Measurements from ENCODE around the gene RAB30.

The RAB30 gene

DNA sequence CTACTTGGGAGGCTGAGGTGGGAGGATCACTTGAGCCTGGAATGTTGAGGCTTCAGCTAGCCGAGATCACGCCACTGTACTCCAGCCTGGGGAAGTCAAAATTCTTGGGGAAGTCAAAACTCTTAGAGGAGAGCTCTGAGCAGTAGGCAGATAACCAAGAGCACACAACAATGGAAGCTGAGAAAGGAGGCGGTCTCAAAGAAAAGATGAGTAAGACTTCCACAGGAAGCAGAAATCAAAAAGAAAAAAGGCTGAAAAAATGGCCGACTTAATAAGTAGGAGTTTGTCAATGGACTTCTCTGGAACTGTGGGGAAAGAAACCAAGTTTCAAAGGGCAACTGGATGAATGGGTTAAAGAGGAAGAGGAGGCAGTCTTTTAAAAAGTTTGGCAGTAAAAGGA, 32.1 kb downstream of the RAB30 start:
- no peak for DNase-seq (ENCODE audit: low read depth in 2 of 2)

DNA sequence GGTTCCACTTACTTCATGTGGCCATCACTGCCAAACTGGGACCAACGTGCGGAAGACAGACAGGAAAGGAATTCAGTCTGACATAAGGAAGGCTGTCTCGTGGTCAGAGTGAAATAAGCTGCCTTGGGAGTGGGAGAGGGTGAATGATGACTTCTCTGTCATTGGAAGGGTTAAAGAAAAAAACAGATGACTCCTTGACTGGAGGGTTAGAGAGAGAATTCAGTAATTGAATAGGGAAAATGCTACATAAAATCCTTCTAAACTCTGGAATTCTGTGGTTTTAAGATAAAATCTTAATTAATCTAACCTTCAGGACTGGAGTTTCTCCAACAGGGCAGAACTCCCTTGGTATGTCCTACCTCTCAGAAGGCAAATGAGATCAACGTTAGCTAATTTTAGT, 33.8 kb downstream of the RAB30 start:
- no peak for DNase-seq (ENCODE audit: low read depth in 2 of 2)

DNA sequence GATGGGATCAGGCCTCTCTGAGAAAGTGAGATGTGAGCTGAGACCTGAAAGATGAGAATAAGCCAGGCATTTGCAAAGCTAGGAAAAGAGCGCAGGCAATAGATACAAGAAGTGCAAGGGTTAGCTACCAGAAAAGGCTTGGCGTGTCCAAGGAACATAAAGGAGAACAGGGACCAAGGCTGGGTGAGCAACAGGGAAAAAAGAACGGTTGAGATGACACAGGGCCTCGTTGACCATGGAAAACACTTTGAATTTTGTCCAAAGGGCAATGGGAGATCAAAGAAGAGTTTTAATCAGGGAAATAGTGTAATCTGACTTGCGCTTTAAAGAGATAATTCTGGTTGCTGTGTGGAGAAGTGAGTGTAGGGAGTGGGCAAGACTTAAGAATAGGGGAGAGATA, 35.0 kb downstream of the RAB30 start:
- DNase-seq (ENCODE audit: low read depth in 2 of 2) = no peak

DNA sequence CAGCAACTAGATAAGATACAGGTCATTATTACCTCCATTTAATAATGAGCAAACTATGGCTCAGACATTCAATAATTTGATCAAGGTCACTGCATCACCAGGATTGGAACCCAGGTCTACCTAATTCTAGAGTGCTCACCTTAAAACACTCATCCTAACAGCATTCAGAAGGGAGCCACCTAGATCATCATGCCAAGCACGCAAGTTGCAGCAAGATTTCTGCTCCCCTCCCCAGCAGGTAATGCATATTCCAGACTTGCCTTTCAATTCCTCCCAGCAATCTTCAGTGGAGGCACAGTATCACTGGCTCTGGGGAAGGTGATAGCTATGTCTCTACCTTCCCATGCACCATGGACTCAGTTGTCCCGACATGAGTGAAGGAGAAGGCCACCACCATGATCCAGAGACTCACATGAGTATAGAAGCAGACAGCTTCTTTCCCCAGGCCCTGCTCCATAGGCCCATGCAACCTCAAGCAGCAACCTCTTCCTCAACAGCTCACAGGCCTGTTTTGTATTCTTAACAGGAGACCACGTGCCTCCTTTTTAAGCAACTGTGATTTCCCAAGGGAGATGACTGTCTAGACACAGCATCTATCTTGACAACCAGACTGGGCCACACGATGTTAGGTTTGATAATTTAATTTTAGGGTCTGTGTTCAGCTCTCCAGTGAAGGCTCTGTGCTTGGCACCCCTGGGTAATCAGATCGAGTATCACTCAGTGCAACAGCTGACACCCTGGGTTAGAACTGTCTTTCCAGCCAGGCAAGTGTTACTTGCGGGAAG, 36.4 kb downstream of the RAB30 start:
- no peak for DNase-seq (ENCODE audit: low read depth in 2 of 2)

DNA sequence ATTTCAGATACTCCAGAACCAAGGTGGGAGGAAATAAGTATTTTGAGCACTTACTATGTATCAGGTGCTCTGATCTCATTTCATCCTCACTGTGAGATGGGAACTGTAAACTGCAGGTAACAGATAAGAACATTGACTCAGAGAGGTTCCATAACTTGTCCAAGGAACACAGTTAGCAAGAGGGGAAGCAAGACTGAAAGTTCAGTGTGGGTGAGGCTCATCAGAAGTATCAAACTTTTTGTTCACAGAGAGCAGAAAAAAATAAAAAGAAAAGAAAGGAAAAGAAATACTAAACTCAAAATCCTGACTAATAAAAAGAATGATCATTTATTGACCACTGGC, 37.1 kb downstream of the RAB30 start:
- DNase-seq (ENCODE audit: low read depth in 2 of 2) = no peak

DNA sequence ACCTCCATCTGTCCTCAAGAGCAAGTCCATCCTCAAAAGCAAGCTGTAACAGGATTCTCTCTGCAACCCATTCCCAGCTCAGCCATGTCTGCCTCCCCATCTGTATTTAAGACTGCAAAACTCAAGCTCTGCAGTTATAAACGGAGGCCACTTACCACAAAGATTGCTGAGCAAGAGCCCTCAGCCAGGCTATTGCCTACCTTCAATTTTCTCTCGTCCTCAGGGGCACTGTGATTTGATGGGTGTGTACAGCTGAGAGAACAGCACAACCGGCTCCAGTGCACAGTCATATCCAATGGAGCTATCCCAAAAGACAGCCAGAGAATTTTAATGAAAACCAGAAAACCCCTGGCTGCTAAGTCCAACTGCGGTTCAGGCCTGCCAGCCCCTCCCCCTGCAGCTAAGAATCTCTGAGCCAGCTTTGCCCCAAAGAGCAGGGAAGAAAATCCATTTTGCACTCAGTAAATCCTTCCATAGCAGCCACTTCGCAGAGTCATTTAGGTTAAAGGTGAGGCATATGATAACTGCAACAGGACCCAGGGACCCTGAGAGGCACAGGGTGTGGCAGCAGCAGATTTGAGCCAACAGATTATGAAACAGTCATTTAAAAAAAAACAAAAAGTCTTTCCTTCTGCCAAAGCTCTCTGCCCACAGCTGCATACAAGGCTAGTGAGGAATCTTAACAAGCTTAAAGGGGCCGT, 37.6 kb downstream of the RAB30 start:
- no peak for DNase-seq (ENCODE audit: low read depth in 2 of 2)

DNA sequence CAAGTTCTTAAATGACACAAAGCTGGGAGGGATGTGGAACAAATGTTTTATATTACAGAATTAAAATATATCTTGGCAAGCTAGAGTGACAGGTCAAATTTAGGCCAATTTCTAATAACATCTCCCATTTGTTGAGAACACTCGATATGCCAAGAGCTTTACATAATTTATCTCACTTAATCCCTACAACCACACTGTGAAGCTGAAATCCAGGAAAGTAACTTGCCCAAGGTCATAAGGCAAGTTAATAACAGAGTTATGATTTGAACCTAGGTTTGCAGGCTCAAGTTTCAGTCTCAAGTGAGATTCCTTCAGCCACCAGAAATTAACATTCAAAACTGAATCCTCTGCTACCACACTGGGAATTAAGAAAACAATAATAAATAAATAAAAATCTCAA, 38.3 kb downstream of the RAB30 start:
- no peak for DNase-seq (ENCODE audit: low read depth in 2 of 2)

DNA sequence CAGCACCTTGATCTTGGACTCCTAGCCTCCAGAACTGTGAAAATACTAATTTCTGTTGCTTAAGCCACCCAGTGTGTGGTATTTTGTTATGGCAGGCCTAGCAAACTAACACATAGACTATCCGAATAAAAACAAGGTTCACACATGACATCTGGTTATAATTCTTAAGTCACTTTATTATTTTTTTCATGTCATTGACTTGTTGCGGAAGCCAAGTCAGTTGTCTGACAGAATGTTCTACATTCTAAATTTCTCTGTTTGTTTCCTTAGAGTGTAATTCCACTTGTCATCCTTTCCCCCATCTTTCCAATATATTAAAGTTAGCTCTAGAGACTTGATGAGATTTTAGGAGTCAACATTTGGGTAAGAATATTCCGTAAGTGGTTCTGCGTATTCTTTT, 40.6 kb downstream of the RAB30 start:
- DNase-seq (ENCODE audit: low read depth in 2 of 2) = no peak

DNA sequence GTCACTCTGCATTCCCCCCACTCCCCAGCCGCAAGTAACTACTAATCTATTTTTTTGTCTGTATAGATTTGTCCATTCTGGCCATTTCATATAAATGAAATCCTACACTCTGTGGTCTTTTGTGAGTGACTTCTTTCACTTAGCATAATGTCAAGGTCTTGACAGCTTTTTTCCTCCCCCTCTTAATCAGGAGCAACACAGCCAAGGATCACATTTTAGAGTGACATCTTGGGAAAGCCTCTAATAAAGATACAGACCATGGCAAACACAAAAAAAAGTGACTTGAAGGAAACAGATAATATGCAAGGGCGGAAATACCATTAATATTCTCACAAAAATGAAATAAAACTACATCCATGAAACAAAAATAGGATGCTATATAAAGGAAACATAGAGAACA, 43.9 kb downstream of the RAB30 start:
- DNase-seq (ENCODE audit: low read depth in 2 of 2) = no peak

DNA sequence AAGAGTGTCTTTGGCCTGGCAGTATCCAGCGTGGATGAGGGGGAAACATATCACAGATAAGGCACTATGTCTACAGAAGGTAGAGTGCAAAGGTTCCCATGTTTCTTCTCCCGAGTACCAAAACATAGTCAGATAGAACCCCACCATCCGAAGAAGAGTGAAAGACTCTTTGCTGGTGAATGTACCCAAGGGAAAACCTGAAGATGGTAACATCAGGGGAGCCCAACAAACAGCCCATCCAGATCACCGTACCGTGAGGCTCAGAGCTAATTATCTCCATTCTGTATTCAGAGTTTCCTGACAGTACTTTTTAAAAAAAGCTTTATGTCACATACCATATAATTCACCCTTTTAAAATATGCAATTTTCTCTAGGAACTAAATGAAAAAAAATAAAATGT, 44.4 kb downstream of the RAB30 start:
- DNase-seq (ENCODE audit: low read depth in 2 of 2) = no peak

DNA sequence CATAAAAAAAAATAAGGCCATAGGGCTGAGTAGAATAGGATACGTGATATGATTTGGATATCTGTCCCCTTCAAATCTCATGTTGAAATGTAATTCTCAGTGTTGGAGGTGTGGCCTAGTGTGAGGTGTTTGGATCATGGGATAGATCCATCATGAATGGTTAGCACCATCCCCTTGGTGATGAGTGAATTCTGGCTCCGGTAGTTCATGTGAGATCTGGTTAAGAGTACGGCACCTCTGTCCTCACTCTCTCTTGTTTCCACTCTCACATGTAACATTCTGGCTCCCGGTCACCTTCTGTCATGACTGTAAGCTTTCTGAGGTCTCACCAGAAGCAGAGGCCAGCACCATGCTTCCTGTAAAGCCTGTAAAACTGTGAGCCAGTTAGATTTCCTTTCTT, 45.5 kb downstream of the RAB30 start:
- no peak for DNase-seq (ENCODE audit: low read depth in 2 of 2)

DNA sequence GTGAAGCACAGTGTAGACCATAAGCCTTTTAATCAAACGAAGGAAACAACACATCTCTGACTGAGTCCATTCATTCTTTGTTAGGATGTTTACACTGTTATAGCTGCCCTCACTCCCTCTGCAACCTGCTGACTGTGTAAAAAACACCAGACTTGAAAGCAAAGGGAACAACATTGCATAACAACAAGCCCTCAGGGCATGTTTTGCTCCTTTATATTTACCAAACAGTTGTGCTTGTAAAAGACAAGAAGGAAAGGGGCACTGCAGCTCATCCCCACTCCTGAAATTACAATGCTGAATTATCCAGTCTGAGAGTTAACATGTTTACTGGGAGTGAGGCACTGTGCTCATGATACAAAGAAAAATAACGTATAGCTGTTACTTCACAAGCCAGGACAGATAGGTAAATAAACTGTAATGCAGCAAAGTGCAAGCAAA, 46.4 kb downstream of the RAB30 start:
- no peak for DNase-seq (ENCODE audit: low read depth in 2 of 2)

DNA sequence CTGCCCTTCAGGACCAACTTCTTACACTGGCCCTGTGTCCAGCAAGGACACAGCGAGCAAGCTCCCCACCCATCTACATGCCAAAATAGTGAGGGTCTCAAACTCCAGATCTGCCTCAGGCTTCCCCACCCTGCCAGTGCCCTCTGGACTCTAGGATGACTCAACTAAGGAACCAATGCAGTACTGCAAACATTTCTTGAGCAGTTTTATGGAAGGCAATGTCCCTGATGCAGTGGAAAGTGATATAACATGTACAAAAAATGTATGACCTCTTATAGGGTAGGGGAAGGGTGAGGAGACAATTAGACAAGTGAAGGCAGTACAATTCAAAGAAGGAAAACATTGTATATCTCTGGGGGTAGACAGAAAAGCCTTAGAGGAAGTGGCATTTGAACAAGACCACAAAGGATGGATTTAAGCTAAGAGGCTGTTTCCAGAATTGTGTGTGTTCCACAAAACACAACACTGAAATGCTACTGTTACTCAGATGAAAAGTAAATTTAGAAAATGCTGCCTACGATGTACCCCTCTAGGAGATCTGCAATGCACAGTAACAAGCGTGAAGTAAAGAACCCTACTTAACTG, 47.3 kb downstream of the RAB30 start:
- DNase-seq (ENCODE audit: low read depth in 2 of 2) = no peak

DNA sequence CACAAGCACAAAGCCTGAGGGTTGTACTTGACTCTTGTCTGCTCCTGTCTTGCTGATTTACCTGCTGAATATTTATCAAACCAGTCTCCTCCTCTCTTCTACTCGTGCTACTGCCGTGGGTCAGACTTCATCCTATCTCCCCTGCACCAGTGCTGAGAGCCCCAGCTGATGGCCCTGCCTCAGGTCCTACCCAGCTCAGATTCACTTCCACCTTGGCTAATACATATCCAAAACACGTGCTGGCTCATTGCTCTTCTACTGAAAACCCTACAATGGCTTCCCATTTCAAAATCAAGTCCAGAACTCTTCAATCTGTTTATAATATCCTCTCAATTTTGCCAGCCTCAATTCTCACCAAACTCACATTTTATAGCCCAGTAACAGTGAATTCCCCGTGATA, 48.3 kb downstream of the RAB30 start:
- no peak for DNase-seq (ENCODE audit: low read depth in 2 of 2)

DNA sequence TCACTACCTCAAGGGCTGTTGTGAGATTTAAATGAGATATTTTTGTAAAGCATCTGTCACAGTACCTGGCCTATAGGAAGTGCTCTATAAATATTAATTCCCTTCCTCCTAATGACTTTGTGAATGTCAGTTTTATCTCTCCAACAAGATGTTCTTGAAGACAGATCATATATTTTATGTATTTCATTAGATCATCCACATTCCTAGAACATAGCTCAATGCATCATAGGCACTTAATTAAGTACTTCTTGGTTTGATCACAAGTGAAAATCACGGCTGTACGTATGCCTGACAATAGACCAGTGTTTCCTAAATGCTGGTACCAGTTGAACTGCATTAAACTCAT, 49.9 kb downstream of the RAB30 start:
- no peak for DNase-seq (ENCODE audit: low read depth in 2 of 2)

DNA sequence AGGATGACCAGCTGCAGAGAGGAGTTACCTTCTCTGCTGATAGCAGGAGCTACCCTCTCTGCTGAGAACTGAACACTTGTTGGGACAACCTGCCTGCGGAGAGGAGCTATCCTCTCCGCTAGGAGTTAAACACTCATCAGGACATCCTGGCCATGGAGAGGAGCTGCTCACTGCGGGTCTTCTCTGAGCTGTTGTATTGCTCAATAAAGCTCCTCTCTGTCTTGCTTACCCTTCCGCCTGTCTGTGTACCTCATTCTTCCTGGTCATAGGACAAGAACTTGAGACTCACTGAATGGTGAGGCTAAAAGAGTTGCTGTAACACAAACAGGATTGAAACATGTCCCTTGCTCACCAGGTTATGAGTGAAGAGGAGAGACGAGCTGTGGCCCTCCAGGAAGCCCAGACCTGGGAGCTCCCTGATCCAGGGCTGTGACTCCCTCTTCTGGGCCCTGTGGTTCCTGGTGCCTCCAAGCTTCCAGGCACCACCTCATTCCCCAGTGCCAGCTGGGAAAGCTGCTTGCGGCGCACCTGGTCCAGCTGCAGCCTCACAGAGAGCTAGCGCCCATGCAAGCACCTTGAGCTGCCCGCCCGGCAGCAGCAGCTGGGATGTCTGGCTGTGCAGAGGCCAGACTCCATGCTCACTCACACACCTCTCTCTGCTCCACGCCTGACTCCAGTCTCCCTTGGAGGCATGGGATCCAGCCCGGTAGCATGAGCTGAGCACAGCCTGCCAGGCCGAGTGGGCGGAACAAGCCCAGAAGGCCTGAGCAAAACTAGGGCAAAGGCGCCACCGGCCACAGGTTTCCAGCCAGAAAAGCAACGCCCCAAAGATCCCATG, 50.5 kb downstream of the RAB30 start:
- DNase-seq (ENCODE audit: low read depth in 2 of 2) = no peak

DNA sequence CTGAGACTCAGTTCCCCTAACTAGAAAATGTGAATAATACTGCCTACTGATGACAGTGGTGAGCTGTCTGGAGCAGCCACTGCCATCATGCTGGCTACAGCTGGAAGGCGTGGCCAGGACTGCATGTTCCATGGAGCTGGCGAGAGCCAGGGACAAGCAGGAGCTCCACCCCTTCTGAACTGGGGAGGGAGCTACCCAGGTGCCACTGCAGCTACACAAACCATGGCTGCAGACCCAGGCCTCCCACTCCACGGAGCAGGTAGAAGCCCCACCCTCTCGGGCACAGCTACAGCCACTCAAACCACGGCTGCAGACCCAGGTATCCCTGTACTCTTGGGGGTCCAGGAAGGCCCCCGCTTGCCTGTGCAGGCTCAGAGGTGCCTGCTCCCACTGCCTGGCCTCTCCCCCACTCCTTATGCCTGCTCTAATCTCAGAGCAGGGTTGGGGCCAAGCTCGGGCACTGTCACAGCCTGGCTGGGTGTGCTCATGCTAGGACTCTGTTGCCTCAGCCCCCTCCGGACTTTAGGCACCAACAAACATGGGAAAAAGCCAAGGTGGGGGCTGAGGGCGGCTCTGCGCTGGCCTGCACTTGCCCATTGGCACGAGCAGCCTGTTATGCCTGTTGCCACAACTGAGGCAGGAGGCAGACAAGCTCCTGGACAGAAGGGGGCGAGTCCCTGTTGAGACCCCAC, 51.7 kb downstream of the RAB30 start:
- DNase-seq (ENCODE audit: low read depth in 2 of 2) = no peak

DNA sequence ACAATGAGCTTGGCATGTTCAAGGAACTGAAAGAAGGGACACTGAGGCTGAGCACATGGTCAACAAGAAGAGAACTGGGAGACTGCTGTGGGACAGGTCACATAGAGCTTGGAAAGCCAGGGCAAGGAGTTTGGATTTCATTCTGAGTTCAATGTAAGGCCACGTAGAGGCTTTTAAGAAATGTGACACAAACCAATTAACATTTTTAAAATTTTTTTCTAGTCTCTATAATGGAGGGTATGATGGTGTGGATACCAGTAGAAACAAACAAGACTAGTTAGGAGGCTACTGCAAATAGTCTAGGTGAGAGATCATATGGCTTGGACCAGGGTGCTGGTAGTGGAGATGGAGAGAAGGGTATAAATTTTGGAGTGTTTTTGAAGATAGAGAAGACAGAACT, 56.7 kb downstream of the RAB30 start:
- DNase-seq (ENCODE audit: low read depth in 2 of 2) = no peak

DNA sequence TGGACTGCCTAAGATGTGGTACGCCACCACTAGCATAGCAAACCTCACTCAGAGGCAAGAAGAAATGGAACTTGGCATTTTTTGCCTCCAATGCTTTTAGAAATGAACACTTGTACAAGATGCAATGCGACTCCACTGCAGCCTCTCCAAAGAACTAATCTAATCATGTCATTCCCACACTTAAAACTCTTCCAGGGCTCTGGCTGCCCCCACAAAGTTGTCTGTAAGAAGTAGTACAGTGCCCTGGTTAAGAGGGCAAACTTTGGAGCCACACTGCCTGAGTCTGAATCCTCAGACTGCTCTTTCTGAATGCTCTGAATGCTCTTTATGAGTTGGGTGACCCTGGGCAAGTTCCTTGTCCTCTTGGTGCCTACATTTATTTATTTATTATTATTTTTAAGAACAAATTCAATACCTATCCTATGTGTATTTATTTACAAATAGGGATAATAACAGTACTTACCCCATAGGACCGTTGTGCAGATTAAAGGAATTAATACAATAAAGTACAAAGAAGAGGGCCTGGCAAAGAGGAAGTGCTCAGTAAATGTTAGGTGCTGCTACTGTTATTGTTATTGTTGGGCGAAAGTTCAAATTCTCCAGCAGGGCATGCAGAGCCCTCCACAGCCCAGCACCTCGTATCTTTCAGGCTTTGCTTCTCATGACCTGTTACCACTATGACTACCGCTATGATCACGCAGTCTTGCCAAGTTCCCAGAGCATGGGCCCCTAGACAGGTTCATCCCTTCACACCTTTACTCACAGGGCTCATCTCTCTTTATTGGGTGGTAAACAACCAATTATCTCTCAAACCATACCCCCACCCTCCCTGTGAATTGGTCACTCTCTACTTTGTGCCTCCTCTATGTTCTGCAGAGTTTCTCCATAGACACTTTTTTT, 59.3 kb downstream of the RAB30 start:
- DNase-seq (ENCODE audit: low read depth in 2 of 2) = no peak

DNA sequence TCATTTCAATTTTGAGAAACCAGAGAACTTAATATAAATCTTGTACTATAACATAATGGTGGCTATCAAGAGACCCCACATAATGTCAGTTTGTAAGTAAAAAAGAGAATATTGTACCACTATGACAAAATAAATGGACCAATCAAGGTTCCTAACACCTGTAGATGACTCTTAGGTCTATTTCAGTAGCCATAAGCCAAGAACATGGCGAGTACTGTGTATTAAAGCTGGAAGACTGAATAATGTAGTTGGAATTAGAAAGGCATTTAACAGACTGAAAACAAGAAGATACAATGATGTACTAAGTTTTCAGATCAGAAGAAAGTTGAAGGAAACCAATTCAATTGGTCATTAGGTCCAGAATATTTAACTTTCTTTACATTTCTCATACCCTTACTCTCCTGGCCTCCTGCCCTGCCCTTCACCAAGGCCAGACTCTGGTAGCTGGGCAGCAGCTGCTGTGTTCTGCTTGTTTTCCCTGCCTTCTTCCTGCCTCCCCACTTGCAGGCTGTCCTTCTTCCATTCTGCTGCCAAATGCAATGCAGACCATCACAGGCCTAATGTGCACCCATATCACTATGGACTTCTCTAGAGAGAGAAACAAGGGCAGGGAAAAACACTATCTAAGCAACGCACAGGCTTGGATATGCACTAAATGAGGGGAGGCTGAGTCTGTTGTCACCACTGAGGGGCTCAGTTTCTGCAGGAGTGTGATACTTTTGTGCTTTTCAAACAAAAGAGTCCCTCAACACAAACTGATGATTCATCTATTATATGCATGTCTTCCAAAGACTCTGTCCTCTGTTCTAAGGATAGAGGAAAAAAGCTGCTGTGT, 60.1 kb downstream of the RAB30 start:
- DNase-seq (ENCODE audit: low read depth in 2 of 2) = no peak
